ENCODE results near the gene GNPDA2.

DNA sequence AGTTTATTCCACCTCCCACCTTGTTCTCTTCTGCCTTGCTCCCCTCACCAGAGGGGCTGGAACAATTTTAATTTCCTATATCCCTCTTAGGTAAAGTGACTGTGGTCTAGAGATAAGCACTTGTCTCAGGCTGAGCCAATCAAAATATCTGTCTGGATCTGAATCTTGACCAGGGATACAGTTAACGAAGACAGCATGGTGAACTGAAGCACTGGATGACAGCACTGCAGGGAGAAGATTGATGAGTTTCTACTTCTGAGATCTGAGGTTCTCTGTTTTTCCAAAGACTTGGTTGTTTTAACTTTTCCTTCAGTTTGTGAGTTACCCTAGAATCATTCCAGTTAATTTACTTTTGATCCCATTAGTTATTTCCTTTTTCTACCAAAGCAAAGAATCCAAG is 13.2 kb downstream of the GNPDA2 start:
- TF ChIP-seq, protein P1, sequence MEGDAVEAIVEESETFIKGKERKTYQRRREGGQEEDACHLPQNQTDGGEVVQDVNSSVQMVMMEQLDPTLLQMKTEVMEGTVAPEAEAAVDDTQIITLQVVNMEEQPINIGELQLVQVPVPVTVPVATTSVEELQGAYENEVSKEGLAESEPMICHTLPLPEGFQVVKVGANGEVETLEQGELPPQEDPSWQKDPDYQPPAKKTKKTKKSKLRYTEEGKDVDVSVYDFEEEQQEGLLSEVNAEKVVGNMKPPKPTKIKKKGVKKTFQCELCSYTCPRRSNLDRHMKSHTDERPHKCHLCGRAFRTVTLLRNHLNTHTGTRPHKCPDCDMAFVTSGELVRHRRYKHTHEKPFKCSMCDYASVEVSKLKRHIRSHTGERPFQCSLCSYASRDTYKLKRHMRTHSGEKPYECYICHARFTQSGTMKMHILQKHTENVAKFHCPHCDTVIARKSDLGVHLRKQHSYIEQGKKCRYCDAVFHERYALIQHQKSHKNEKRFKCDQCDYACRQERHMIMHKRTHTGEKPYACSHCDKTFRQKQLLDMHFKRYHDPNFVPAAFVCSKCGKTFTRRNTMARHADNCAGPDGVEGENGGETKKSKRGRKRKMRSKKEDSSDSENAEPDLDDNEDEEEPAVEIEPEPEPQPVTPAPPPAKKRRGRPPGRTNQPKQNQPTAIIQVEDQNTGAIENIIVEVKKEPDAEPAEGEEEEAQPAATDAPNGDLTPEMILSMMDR (IDR thresholded peaks at IDR 0.05; ENCODE audit: low read length): no peak
- no peak for TF ChIP-seq EZH2 (IDR thresholded peaks at IDR 0.05; ENCODE audit: borderline replicate concordance, low read length)
